Uterus (tissue), 4 donors: Measurements from ENCODE around the gene GHITM. TPM values are rescaled to one million over a fixed set of nuclear protein-coding genes. Genes with fewer than 3 reads are reported as not detected.
"Not testable (repeated sequence)": the region's sequence is repeated elsewhere in the genome, so short reads cannot be mapped to it uniquely, and the experiment has no call there.

Source experiments
- DNase-seq, 2 donors: peaks; one replicate each; pipeline ENCODE4 v3.0.0-alpha.2; 2019 to 2020
- H3K27ac ChIP-seq, 2 donors: fragments of 200-600 bp; sonication (generic); 1 replicate in 1 of 2; 2 replicates in 1 of 2; pipeline ENCODE4 v1.5.1; 2016 to 2018
- H3K27me3 ChIP-seq, 2 donors: fragments of 200-600 bp; sonication (generic); one replicate each; pipeline ENCODE4 v1.5.1; 2018 to 2019; ENCODE audit warnings: control low read depth in 1 of 2
- H3K36me3 ChIP-seq, 2 donors: fragments of 200-600 bp; sonication (generic); one replicate each; pipeline ENCODE4 v1.5.1; 2019; ENCODE audit warnings: control low read depth in 1 of 2
- H3K4me1 ChIP-seq, 2 donors: fragments of 200-600 bp; sonication (generic); one replicate each; pipeline ENCODE4 v1.5.1; 2018 to 2019; ENCODE audit warnings: control low read depth in 1 of 2
- H3K4me3 ChIP-seq, 2 donors: fragments of 200-600 bp; sonication (generic); 1 replicate in 1 of 2; 2 replicates in 1 of 2; pipeline ENCODE4 v1.5.1; 2018 to 2019; ENCODE audit warnings: mild to moderate bottlenecking in 1 of 2
- H3K9me3 ChIP-seq, 2 donors: fragments of 200-600 bp; sonication (generic); one replicate each; pipeline ENCODE4 v1.5.1; 2019; ENCODE audit warnings: control low read depth in 1 of 2
- CTCF ChIP-seq, 4 experiments: fragments of 200-600 bp in 2 of 4; fragments of 450-650 bp in 2 of 4; sonication (generic) in 2 of 4; IDR thresholded peaks; one replicate each; pipeline ENCODE4 v1.5.1; 2016 to 2019; ENCODE audit warnings: antibody characterized with exemption in 4 of 4, mild to moderate bottlenecking in 2 of 4, moderate library complexity in 1 of 4
- POLR2A ChIP-seq, 2 donors: fragments of 450-650 bp; IDR thresholded peaks; one replicate each; pipeline ENCODE4 v1.6.1; 2016; ENCODE audit warnings: antibody characterized with exemption in 2 of 2, mild to moderate bottlenecking in 1 of 2, moderate library complexity in 1 of 2
- intact Hi-C: fragments of 100-400 bp; cut with DNase I; formaldehyde crosslinking; loops from one replicate; pipeline ENCODE4 v1.15.1; 2023; ENCODE audit warnings: low total_unique reads
- total RNA-seq, 4 donors: library from RNA; depleted of rRNA in 3 of 4; stranded (reverse); fragments of >200 nt in 3 of 4; gene quantifications; one replicate each; pipeline versions ENCODE4 v1.1.0 to v1.2.4, GENCODE V29; 2014 to 2023
- donor health status: DM: yes; HTN: yes; CAD: no.

Gene GHITM
- total RNA-seq, 4 donors from 2014 or later = 83.6 to 141 (median 113) TPM

GRCh38 chr10:84163996-84164395 lies 24.7 kb downstream of the GHITM start:
- TF ChIP-seq POLR2A (IDR thresholded peaks at IDR 0.05) (no peak), CTCF (IDR thresholded peaks at IDR 0.05) (no peak)
- intact Hi-C loops = no loop called here
- H3K27ac ChIP-seq = no peak overlapping the region

GRCh38 chr10:84164442-84164841 lies 25.1 kb downstream of the GHITM start:
- Histone ChIP-seq H3K4me3 (no peak overlapping the region), H3K36me3 (no peaks in the 10 kb centered on the region), H3K27me3 (no peaks in the 10 kb centered on the region), H3K4me1 (no peaks in the 10 kb centered on the region), H3K9me3 (no peaks in the 10 kb centered on the region), H3K27ac (no peak overlapping the region)
- no peak for DNase-seq
- TF ChIP-seq POLR2A (IDR thresholded peaks at IDR 0.05) (no peak), CTCF (IDR thresholded peaks at IDR 0.05) (no peak)
- intact Hi-C loops = no loop called here

More at GRCh38 chr10:84163996-84164395, 24.7 kb downstream of the GHITM start:
- Histone ChIP-seq H3K4me3 (no peak overlapping the region), H3K36me3 (no peaks in the 10 kb centered on the region), H3K27me3 (no peaks in the 10 kb centered on the region), H3K4me1 (no peaks in the 10 kb centered on the region), H3K9me3 (no peaks in the 10 kb centered on the region)
- DNase-seq = no peak

GRCh38 chr10:84166620-84167288 lies 27.4 kb downstream of the GHITM start:
- intact Hi-C loops = no loop called here
- TF ChIP-seq POLR2A (IDR thresholded peaks at IDR 0.05) (no peak), CTCF (IDR thresholded peaks at IDR 0.05) (no peak)
- Histone ChIP-seq H3K36me3 (no peaks in the 10 kb centered on the region), H3K4me1 (no peaks in the 10 kb centered on the region), H3K4me3 (no peak overlapping the region), H3K9me3 (no peaks in the 10 kb centered on the region), H3K27me3 (no peaks in the 10 kb centered on the region), H3K27ac (no peak overlapping the region)
- DNase-seq = no peak

- H3K9me3 ChIP-seq, H3K27me3 ChIP-seq, H3K36me3 ChIP-seq, H3K4me3 ChIP-seq, H3K4me1 ChIP-seq, H3K27ac ChIP-seq, intact Hi-C loops, DNase-seq: not testable (repeated sequence)
Observed at GRCh38 chr10:84167289-84167653, 28.0 kb downstream of the GHITM start.

GRCh38 chr10:84168382-84168781 lies 29.1 kb downstream of the GHITM start:
- H3K9me3 ChIP-seq, H3K4me3 ChIP-seq, intact Hi-C loops, H3K4me1 ChIP-seq, DNase-seq, H3K27me3 ChIP-seq, H3K27ac ChIP-seq, H3K36me3 ChIP-seq: not testable (repeated sequence)

GRCh38 chr10:84171237-84171636 lies 31.9 kb downstream of the GHITM start:
- H3K4me3 ChIP-seq, H3K27ac ChIP-seq, H3K27me3 ChIP-seq, H3K4me1 ChIP-seq, intact Hi-C loops, DNase-seq, H3K9me3 ChIP-seq, H3K36me3 ChIP-seq: not testable (repeated sequence)

GRCh38 chr10:84171700-84172466 lies 32.6 kb downstream of the GHITM start:
- intact Hi-C loops = not testable (repeated sequence)

More at GRCh38 chr10:84171700-84172466, 32.6 kb downstream of the GHITM start:
- H3K9me3 ChIP-seq, DNase-seq, H3K4me1 ChIP-seq, H3K4me3 ChIP-seq, H3K27me3 ChIP-seq, H3K27ac ChIP-seq, H3K36me3 ChIP-seq: not testable (repeated sequence)
